ENCODE measurements around the gene MEIS3.

Gene MEIS3

GRCh38 chr19:47427241-47428176 is 8.2 kb upstream of the MEIS3 start:
- DNase-seq, result peak; percentile 72
- Histone ChIP-seq H3K27me3 (ENCODE audit: control insufficient read depth in 1 of 2, insufficient read depth in 1 of 2, low read length in 2 of 2) (peaks cover 45 to 62% of the 10 kb centered on the region in 2 experiments), H3K14ac (ENCODE audit: low read length in 2 of 2) (no peak overlapping the region), H3K4me1 (ENCODE audit: control insufficient read depth, insufficient read depth, low read depth, low read length) (peaks cover 19% of the 10 kb centered on the region), H3K9ac (ENCODE audit: low read length) (no peak overlapping the region), H3K18ac (ENCODE audit: low read depth in 1 of 2, low read length in 2 of 2) (peak overlapping the region in 1 of 2 experiments; percentile 47), H2BK12ac (ENCODE audit: low read length in 2 of 2) (peak overlapping the region in 1 of 2 experiments; percentile 43), H3K4me2 (ENCODE audit: low read length, poor library complexity, severe bottlenecking) (peak overlapping the region; percentile 5), H2BK120ac (ENCODE audit: low read depth, low read length) (no peak overlapping the region), H3K27ac (ENCODE audit: low read length, poor library complexity, severe bottlenecking) (no peak overlapping the region), H3K9me3 (ENCODE audit: control insufficient read depth, low read length) (no peaks in the 10 kb centered on the region), H2AK5ac (ENCODE audit: low read length, severe bottlenecking) (no peak overlapping the region), H2AFZ (ENCODE audit: low read depth, low read length) (no peak overlapping the region), H4K8ac (ENCODE audit: low read length) (no peak overlapping the region), H2BK5ac (ENCODE audit: low read depth, low read length, poor library complexity, severe bottlenecking) (no peak overlapping the region), H4K91ac (ENCODE audit: low read length) (no peak overlapping the region), H3K36me3 (ENCODE audit: control insufficient read depth in 1 of 2, insufficient read depth in 2 of 2, low read depth in 1 of 2, low read length in 2 of 2) (no peaks in the 10 kb centered on the region), H3K79me1 (replicated peaks; ENCODE audit: low read length, poor library complexity, severe bottlenecking) (no peaks in the 10 kb centered on the region), H3K23ac (ENCODE audit: low read length in 2 of 2) (no peak overlapping the region), H2BK15ac (ENCODE audit: low read depth, poor library complexity, severe bottlenecking) (no peak overlapping the region), H3K4ac (ENCODE audit: low read depth in 1 of 2, low read length in 2 of 2) (no peak overlapping the region), H3K4me3 (ENCODE audit: insufficient read depth in 1 of 2, low read depth in 1 of 2, low read length in 2 of 2) (peak overlapping the region in 1 of 2 experiments; percentile 45)
- 6% methylated on average over 17 of the region's 17 CpGs for WGBS

GRCh38 chr19:47423203-47423882 is 4.0 kb upstream of the MEIS3 start:
- WGBS, result 26% methylated on average over 17 of the region's 19 CpGs
- H4K8ac ChIP-seq (ENCODE audit: low read length), result no peak overlapping the region
- no peak overlapping the region for H2BK5ac ChIP-seq (ENCODE audit: low read depth, low read length, poor library complexity, severe bottlenecking)
- H3K27me3 ChIP-seq (ENCODE audit: control insufficient read depth in 1 of 2, insufficient read depth in 1 of 2, low read length in 2 of 2), result peaks cover 62 to 72% of the 10 kb centered on the region in 2 experiments
- no peak overlapping the region for H3K27ac ChIP-seq (ENCODE audit: low read length, poor library complexity, severe bottlenecking)
- no peak overlapping the region for H2AFZ ChIP-seq (ENCODE audit: low read depth, low read length)
- no peak overlapping the region for H3K18ac ChIP-seq (ENCODE audit: low read depth in 1 of 2, low read length in 2 of 2)
- H4K91ac ChIP-seq (ENCODE audit: low read length), result no peak overlapping the region
- H3K36me3 ChIP-seq (ENCODE audit: control insufficient read depth in 1 of 2, insufficient read depth in 2 of 2, low read depth in 1 of 2, low read length in 2 of 2), result no peaks in the 10 kb centered on the region
- H3K14ac ChIP-seq (ENCODE audit: low read length in 2 of 2), result no peak overlapping the region
- H2BK15ac ChIP-seq (ENCODE audit: low read depth, poor library complexity, severe bottlenecking), result no peak overlapping the region
- H2AK5ac ChIP-seq (ENCODE audit: low read length, severe bottlenecking), result no peak overlapping the region
- no peaks in the 10 kb centered on the region for H3K9me3 ChIP-seq (ENCODE audit: control insufficient read depth, low read length)
- H3K4me3 ChIP-seq (ENCODE audit: insufficient read depth in 1 of 2, low read depth in 1 of 2, low read length in 2 of 2), result no peak overlapping the region
- no peak overlapping the region for H3K23ac ChIP-seq (ENCODE audit: low read length in 2 of 2)
- no peaks in the 10 kb centered on the region for H3K79me1 ChIP-seq (replicated peaks; ENCODE audit: low read length, poor library complexity, severe bottlenecking)
- no peak overlapping the region for H2BK12ac ChIP-seq (ENCODE audit: low read length in 2 of 2)
- no peak overlapping the region for H3K9ac ChIP-seq (ENCODE audit: low read length)
- H3K4me1 ChIP-seq (ENCODE audit: control insufficient read depth, insufficient read depth, low read depth, low read length), result peaks cover 19% of the 10 kb centered on the region
- no peak overlapping the region for H3K4me2 ChIP-seq (ENCODE audit: low read length, poor library complexity, severe bottlenecking)
- DNase-seq, result no peak
- H3K4ac ChIP-seq (ENCODE audit: low read depth in 1 of 2, low read length in 2 of 2), result no peak overlapping the region
- H2BK120ac ChIP-seq (ENCODE audit: low read depth, low read length), result no peak overlapping the region

- Histone ChIP-seq H3K9ac (ENCODE audit: low read length) (no peak overlapping the region), H2BK5ac (ENCODE audit: low read depth, low read length, poor library complexity, severe bottlenecking) (no peak overlapping the region), H3K79me1 (replicated peaks; ENCODE audit: low read length, poor library complexity, severe bottlenecking) (no peaks in the 10 kb centered on the region), H3K4me3 (ENCODE audit: insufficient read depth in 1 of 2, low read depth in 1 of 2, low read length in 2 of 2) (no peak overlapping the region), H3K27me3 (ENCODE audit: control insufficient read depth in 1 of 2, insufficient read depth in 1 of 2, low read length in 2 of 2) (peaks cover 70 to 80% of the 10 kb centered on the region in 2 experiments), H3K4ac (ENCODE audit: low read depth in 1 of 2, low read length in 2 of 2) (no peak overlapping the region), H3K36me3 (ENCODE audit: control insufficient read depth in 1 of 2, insufficient read depth in 2 of 2, low read depth in 1 of 2, low read length in 2 of 2) (no peaks in the 10 kb centered on the region), H2BK12ac (ENCODE audit: low read length in 2 of 2) (no peak overlapping the region), H3K27ac (ENCODE audit: low read length, poor library complexity, severe bottlenecking) (no peak overlapping the region), H3K14ac (ENCODE audit: low read length in 2 of 2) (no peak overlapping the region), H4K91ac (ENCODE audit: low read length) (no peak overlapping the region), H2BK15ac (ENCODE audit: low read depth, poor library complexity, severe bottlenecking) (no peak overlapping the region), H3K4me1 (ENCODE audit: control insufficient read depth, insufficient read depth, low read depth, low read length) (peaks cover 18% of the 10 kb centered on the region), H3K4me2 (ENCODE audit: low read length, poor library complexity, severe bottlenecking) (no peak overlapping the region), H3K18ac (ENCODE audit: low read depth in 1 of 2, low read length in 2 of 2) (no peak overlapping the region), H3K23ac (ENCODE audit: low read length in 2 of 2) (no peak overlapping the region), H2BK120ac (ENCODE audit: low read depth, low read length) (no peak overlapping the region), H4K8ac (ENCODE audit: low read length) (no peak overlapping the region), H2AK5ac (ENCODE audit: low read length, severe bottlenecking) (no peak overlapping the region), H2AFZ (ENCODE audit: low read depth, low read length) (no peak overlapping the region), H3K9me3 (ENCODE audit: control insufficient read depth, low read length) (no peaks in the 10 kb centered on the region)
- DNase-seq, result no peak
- WGBS, result 9% methylated on average over 1 of the region's 1 CpG
These were observed 3.3 kb upstream of the MEIS3 start for GRCh38 chr19:47422417-47423163.

All from mesenchymal stem cell (in vitro differentiated cells and primary cell).